Ovary (tissue), 9 donors: ENCODE results near the gene FYCO1. TPM values are rescaled to one million over a fixed set of nuclear protein-coding genes. Genes with fewer than 3 reads are reported as not detected.

Source experiments
- DNase-seq, 5 donors: peaks; one replicate each; pipeline ENCODE4 v3.0.0-alpha.2; 2019 to 2020
- H3K27ac ChIP-seq, 2 donors: fragments of 200-600 bp; one replicate each; pipeline versions ENCODE4 v1.5.1 to v1.8.0; 2019 to 2022
- H3K27me3 ChIP-seq: fragments of 200-600 bp; one replicate; pipeline ENCODE4 v1.8.0; 2022
- H3K36me3 ChIP-seq: fragments of 200-600 bp; sonication (generic); one replicate; pipeline ENCODE4 v1.5.1; 2019
- H3K4me1 ChIP-seq: one replicate; pipeline ENCODE4 v1.8.1; 2013; ENCODE audit warnings: mild to moderate bottlenecking, moderate library complexity; ENCODE audit not compliant: insufficient read depth
- H3K4me3 ChIP-seq: fragments of 200-600 bp; sonication (generic); one replicate; pipeline ENCODE4 v1.5.1; 2017
- H3K9me3 ChIP-seq, 2 donors: fragments of 200-600 bp in 1 of 2; sonication (generic) in 1 of 2; one replicate each; pipeline versions ENCODE4 v1.5.1 to v1.8.1; 2013 to 2019; ENCODE audit warnings: mild to moderate bottlenecking in 1 of 2, moderate library complexity in 1 of 2
- EP300 ChIP-seq: sonication (generic); formaldehyde crosslinking; IDR thresholded peaks from one replicate; pipeline ENCODE4 v1.6.1; 2017; ENCODE audit warnings: antibody characterized with exemption
- POLR2A ChIP-seq: fragments of 450-650 bp; IDR thresholded peaks from one replicate; pipeline ENCODE4 v1.6.1; 2017; ENCODE audit warnings: antibody characterized with exemption, mild to moderate bottlenecking, moderate library complexity
- WGBS, 3 donors: extraction: QIAGEN DNeasy Blood & Tissue Kit in 1 of 3; methylation state at CpG; one replicate each; pipeline versions ENCODE4 v1.1.5 to v1.1.7; 2013 to 2017; 5-methylcytosine and 5-hydroxymethylcytosine counted together
- intact Hi-C, 4 donors: fragments of 100-400 bp; cut with DNase I; formaldehyde crosslinking; loops; one replicate each; pipeline versions ENCODE4 v1.11.0 to v1.15.1; 2022 to 2023
- polyA plus RNA-seq, 2 donors: library from polyadenylated mRNA; stranded (reverse); fragments of 200-250 nt in 1 of 2; fragments of 350-450 nt in 1 of 2; fragmentation: Illumina TruSeq in 1 of 2; extraction: RNeasy Lipid Tissue Mini Kit (QIAGEN cat#74804) in 1 of 2; gene quantifications; one replicate each; pipeline ENCODE4 v1.2.3, GENCODE V29; 2013 to 2014
- total RNA-seq, 7 donors: library from RNA; depleted of rRNA in 2 of 7; stranded (reverse); fragments of >200 nt in 2 of 7; fragmentation: NEBNext Ultra II Directional in 3 of 7; extraction: Animal tissue kit (Norgen Biotek cat#: 25700) in 3 of 7; gene quantifications; one replicate each; pipeline versions ENCODE4 v1.1.0 to v1.2.4, GENCODE V29; 2016 to 2023
- TF ChIP-seq, protein P1 (sequence below), 3 donors: fragments of 450-650 bp in 2 of 3; fragments of 200-600 bp in 1 of 3; IDR thresholded peaks; one replicate each; pipeline versions ENCODE4 v1.5.1 to v1.8.0; 2016 to 2022; ENCODE audit warnings: antibody characterized with exemption in 3 of 3, mild to moderate bottlenecking in 1 of 3
- donor health status: DM: no; HTN: no; CAD: no; lungs with moderate emphysema.
- donor health status: DM: no; HTN: no; CAD: no.
- donor health status: Bipolar disorder and iron deficiency.
- donor health status: DM: yes; HTN: yes; CAD: no.
- donor health status: DM: no; HTN: no; CAD: no.
- donor health status: DM: yes; HTN: yes; CAD: no.

The FYCO1 gene
- total and polyA plus RNA-seq, 9 donors, result 30.2 to 81.0 (median 52.8) TPM

DNA sequence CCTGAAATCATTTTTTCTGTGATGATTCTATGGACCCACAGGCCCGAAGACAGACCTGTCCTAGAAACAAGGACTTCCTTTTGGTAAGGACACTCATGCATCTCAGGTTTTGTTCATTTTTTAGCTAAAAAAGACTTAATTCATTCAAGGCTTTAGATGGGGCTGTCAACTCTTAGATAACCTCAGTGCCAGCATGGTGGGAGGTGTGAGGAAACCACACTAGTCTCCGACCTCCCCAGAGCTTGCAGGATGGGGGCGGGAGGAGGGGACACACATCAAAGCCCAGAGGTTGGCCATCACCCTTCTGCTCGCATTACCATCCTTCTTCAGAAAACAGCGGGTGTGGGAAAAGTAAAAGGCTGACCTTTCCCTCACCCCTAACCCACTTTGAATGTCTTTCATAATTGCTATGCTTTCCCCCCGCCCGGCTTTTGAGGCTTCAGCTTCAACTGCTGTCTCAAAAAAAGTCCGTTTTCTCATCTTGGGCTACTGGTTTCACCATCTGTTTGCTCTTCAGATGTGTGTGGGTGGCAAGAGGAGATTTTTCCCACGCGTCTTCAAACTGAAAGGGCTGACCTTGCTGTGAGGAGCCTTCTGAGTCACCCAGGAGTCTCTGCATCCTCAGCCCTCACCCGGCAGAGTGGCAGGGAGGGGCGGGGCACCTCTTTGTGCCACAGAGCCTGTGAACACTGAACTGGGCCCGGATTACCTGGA is 79.9 kb downstream of the FYCO1 start:
- TF ChIP-seq, protein P1, sequence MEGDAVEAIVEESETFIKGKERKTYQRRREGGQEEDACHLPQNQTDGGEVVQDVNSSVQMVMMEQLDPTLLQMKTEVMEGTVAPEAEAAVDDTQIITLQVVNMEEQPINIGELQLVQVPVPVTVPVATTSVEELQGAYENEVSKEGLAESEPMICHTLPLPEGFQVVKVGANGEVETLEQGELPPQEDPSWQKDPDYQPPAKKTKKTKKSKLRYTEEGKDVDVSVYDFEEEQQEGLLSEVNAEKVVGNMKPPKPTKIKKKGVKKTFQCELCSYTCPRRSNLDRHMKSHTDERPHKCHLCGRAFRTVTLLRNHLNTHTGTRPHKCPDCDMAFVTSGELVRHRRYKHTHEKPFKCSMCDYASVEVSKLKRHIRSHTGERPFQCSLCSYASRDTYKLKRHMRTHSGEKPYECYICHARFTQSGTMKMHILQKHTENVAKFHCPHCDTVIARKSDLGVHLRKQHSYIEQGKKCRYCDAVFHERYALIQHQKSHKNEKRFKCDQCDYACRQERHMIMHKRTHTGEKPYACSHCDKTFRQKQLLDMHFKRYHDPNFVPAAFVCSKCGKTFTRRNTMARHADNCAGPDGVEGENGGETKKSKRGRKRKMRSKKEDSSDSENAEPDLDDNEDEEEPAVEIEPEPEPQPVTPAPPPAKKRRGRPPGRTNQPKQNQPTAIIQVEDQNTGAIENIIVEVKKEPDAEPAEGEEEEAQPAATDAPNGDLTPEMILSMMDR (IDR thresholded peaks at IDR 0.05), result no peak
- TF ChIP-seq POLR2A (no peak), EP300 (no peak)

DNA sequence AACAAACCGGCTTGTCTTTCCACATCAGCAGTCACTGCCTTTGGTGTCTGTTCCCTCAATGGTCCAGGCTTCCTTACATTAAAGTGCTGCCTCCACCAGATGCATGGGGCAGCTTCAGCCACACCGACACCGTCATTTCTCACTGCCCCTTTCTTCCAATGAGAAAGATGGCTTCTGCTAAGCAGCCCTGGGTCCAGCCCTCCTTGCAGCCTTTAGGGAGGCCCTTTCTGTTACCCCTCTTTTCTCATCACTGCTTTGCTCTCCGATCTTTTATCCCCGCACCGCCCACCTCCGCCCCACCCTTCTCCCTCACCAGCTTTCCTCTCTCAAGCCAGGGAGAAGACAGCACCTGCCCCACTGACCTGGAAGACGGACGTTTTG is 80.6 kb downstream of the FYCO1 start:
- H3K4me1 ChIP-seq, result no peaks in the 10 kb centered on the region
- TF ChIP-seq POLR2A, result no peak
- no peaks in the 10 kb centered on the region for H3K9me3 ChIP-seq
- no peak for DNase-seq
- intact Hi-C loops, result no loop called here
- no peak overlapping the region for H3K4me3 ChIP-seq
- 87 to 89% (median 89%) methylated on average over 9 of the region's 9 CpGs for WGBS, 3 donors
- no peaks in the 10 kb centered on the region for H3K27me3 ChIP-seq
- no peaks in the 10 kb centered on the region for H3K36me3 ChIP-seq
- H3K27ac ChIP-seq, result no peak overlapping the region

More for the DNA sequence above, 79.9 kb downstream of the FYCO1 start:
- Histone ChIP-seq H3K4me3 (no peak overlapping the region), H3K36me3 (no peaks in the 10 kb centered on the region), H3K4me1 (no peaks in the 10 kb centered on the region), H3K27me3 (no peaks in the 10 kb centered on the region), H3K9me3 (no peaks in the 10 kb centered on the region), H3K27ac (no peak overlapping the region)
- intact Hi-C loops, result no loop called here
- DNase-seq, result no peak
- 26 to 36% (median 27%) methylated on average over 13 of the region's 13 CpGs for WGBS, 3 donors

DNA sequence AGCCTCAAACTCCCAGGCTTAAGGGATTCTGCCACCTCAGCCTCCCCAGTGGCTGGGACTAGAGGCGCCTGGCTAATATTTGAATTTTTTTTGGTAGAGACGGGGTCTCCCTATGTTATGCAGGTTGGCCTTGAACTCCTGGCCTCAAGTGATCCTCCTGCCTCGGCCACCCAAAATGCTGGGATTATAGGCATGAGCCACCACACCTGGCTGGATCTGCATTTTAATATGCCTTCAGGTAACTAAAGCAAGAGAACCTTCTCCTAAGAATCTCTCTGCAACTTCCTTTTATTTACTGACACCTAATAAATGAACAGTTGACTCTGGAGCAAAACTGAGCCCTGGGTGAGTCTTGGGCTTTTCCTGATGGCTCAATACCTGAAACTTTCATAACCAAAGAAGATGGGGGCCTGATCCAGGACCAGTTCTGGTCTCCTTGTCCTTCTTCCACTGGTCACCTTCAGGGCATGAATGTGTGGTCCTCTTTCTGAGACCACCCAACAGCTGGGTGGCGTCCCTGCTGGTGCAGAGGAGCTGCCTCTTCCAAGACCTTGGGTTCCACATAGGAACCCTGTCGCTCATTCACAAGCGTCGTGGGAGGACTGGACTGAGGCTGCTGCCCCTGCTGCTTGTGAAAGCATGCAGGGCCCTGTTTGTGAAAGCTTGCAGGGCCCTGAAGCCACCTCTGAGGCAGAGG is 81.1 kb downstream of the FYCO1 start:
- intact Hi-C loops, result no loop called here
- WGBS, 3 donors, result 76 to 90% (median 81%) methylated on average over 7 of the region's 7 CpGs
- TF ChIP-seq, protein P1 (IDR thresholded peaks at IDR 0.05), result no peak
- TF ChIP-seq POLR2A (no peak), EP300 (no peak)
- H3K4me3 ChIP-seq, result no peak overlapping the region
- H3K27me3 ChIP-seq, result no peaks in the 10 kb centered on the region
- H3K36me3 ChIP-seq, result no peaks in the 10 kb centered on the region
- no peak overlapping the region for H3K27ac ChIP-seq
- DNase-seq, result no peak
- H3K4me1 ChIP-seq, result no peaks in the 10 kb centered on the region
- no peaks in the 10 kb centered on the region for H3K9me3 ChIP-seq

DNA sequence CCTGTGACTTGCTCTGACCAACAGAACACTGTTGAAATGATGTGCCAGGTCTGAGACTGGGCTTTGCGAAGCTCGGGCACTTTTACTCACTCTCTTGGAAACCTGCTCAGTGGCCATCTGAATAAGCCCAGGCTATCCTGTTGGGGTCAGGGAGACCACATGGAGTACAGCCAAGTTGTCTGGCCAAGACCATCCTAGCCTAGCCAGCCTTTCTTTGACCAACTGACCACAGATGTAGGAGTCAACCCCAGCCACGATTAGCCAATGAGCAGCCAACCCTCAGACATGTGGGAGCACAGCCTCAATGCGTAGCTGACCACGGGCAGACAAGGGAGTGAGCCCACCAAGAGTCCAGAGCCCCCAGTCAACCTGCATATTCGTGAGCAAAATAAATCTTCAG is 83.2 kb downstream of the FYCO1 start:
- TF ChIP-seq, protein P1 (IDR thresholded peaks at IDR 0.05), result no peak
- TF ChIP-seq POLR2A (no peak), EP300 (no peak)
- no peaks in the 10 kb centered on the region for H3K4me1 ChIP-seq
- H3K36me3 ChIP-seq, result no peaks in the 10 kb centered on the region
- intact Hi-C loops, result no loop called here
- no peaks in the 10 kb centered on the region for H3K27me3 ChIP-seq
- DNase-seq, result no peak
- H3K27ac ChIP-seq, result no peak overlapping the region
- 82 to 86% (median 83%) methylated on average over 6 of the region's 6 CpGs for WGBS, 3 donors
- H3K9me3 ChIP-seq, result no peaks in the 10 kb centered on the region
- H3K4me3 ChIP-seq, result no peak overlapping the region
